Stimulated activated CD4-positive, alpha-beta T cell treated with anti-CD3 and anti-CD28 coated beads, TNF-alpha, amount 100 ng/mL, for 24 hours (primary cell): Measurements from ENCODE around the gene ASB11.
A peak's percentile ranks its signal among the peaks of the same experiment; 100 is the strongest.
"Not testable (repeated sequence)": the region's sequence is repeated elsewhere in the genome, so short reads cannot be mapped to it uniquely, and the experiment has no call there.

Experiments
- DNase-seq, 3 experiments: peaks; one replicate each; pipeline ENCODE4 v3.0.0-alpha.2; 2020; ENCODE audit warnings: low read depth in 3 of 3

ASB11 gene

GRCh38 chrX:15305899-15306298, 9.5 kb downstream of the ASB11 start:
- not testable (repeated sequence) for DNase-seq

GRCh38 chrX:15301924-15302323, 13.5 kb downstream of the ASB11 start:
- DNase-seq, result peak in 1 of 3 experiments; percentile 0

GRCh38 chrX:15299941-15300851, 15.2 kb downstream of the ASB11 start:
- DNase-seq, result no peak

- no peak for DNase-seq
These were observed 16.7 kb downstream of the ASB11 start for GRCh38 chrX:15298780-15299179.

GRCh38 chrX:15298201-15298600, 17.2 kb downstream of the ASB11 start:
- DNase-seq, result no peak

- DNase-seq, result no peak
These were observed 22.0 kb downstream of the ASB11 start for GRCh38 chrX:15293451-15293850.

GRCh38 chrX:15292861-15293260, 22.6 kb downstream of the ASB11 start:
- DNase-seq, result no peak

GRCh38 chrX:15277604-15278003, 37.8 kb downstream of the ASB11 start:
- no peak for DNase-seq

GRCh38 chrX:15274946-15275345, 40.5 kb downstream of the ASB11 start:
- DNase-seq, result no peak

- not testable (repeated sequence) for DNase-seq
These were observed 42.2 kb downstream of the ASB11 start for GRCh38 chrX:15273275-15273674.

- no peak for DNase-seq
These were observed 43.7 kb downstream of the ASB11 start for GRCh38 chrX:15271757-15272156.

- peak in 1 of 3 experiments; percentile 1 for DNase-seq
These were observed 45.6 kb downstream of the ASB11 start, which contains the start of gene ASB9 for GRCh38 chrX:15269618-15270521. ASB9 (minus strand) TSS chrX:15270083; CDS start chrX:15269874, 209 bp downstream.

- DNase-seq, result no peak
These were observed 46.3 kb downstream of the ASB11 start for GRCh38 chrX:15269120-15269519.

GRCh38 chrX:15254852-15255251, 60.6 kb downstream of the ASB11 start:
- no peak for DNase-seq

- DNase-seq, result no peak
These were observed 69.5 kb downstream of the ASB11 start for GRCh38 chrX:15245896-15246295.

GRCh38 chrX:15244421-15244820, 71.0 kb downstream of the ASB11 start:
- DNase-seq, result no peak

GRCh38 chrX:15242899-15243555, 72.4 kb downstream of the ASB11 start:
- DNase-seq, result peak in 2 of 3 experiments; percentile 7 to 22

GRCh38 chrX:15241301-15241700, 74.1 kb downstream of the ASB11 start:
- DNase-seq, result no peak

- no peak for DNase-seq
These were observed 75.0 kb downstream of the ASB11 start for GRCh38 chrX:15240414-15240813.

- DNase-seq, result no peak
These were observed 79.3 kb downstream of the ASB11 start for GRCh38 chrX:15236146-15236545.

GRCh38 chrX:15235001-15235400, 80.4 kb downstream of the ASB11 start:
- no peak for DNase-seq
